T-cell (primary cell): ENCODE measurements around the gene GYG1. TPM values are rescaled to one million over a fixed set of nuclear protein-coding genes. Genes with fewer than 3 reads are reported as not detected.

Experiments used
- ATAC-seq, 4 experiments: fragments of 200-7000 bp in 3 of 4; fragments of 150-1000 bp in 1 of 4; cut with Tn5 transposase; replicated peaks in 1 of 4; 1 replicate in 3 of 4; 2 replicates in 1 of 4; pipeline ENCODE4 v1.10.0; 2021; ENCODE audit warnings: moderate library complexity in 3 of 4, mild to moderate bottlenecking in 2 of 4, moderate number of reproducible peaks in 1 of 4
- CTCF ChIA-PET, 2 donors: fragments of 300-600 bp; sonication (Branson Sonifier 250); formaldehyde crosslinking; loops; one replicate each; lab custom pipeline; 2022; ENCODE audit warnings: antibody characterized with exemption in 2 of 2; lab: Charles Lee
- POLR2A ChIA-PET, 2 donors: fragments of 300-600 bp; sonication (Branson Sonifier 250); formaldehyde crosslinking; loops; one replicate each; lab custom pipeline; 2022; ENCODE audit warnings: antibody characterized with exemption in 2 of 2; lab: Charles Lee
- DNase-seq, 35 experiments: peaks; one replicate each; pipeline versions ENCODE4 v3.0.0 to v3.0.0-alpha.2; 2013 to 2023
- H3K27ac ChIP-seq: one replicate; pipeline ENCODE4 v1.5.1; 2013; ENCODE audit warnings: low read length
- H3K27me3 ChIP-seq, 2 experiments: replicated peaks in 1 of 2; 1 replicate in 1 of 2; 2 replicates in 1 of 2; pipeline versions ENCODE4 v1.6.1 to v1.7.0; 2013; ENCODE audit warnings: low read length in 1 of 2, mixed read lengths in 1 of 2; ENCODE audit not compliant: control insufficient read depth in 2 of 2, insufficient read depth in 2 of 2; ENCODE audit errors: extremely low read depth in 1 of 2
- H3K36me3 ChIP-seq, 2 donors: 1 replicate in 1 of 2; 2 replicates in 1 of 2; pipeline versions ENCODE4 v1.6.1 to v1.7.0; 2013; ENCODE audit warnings: low read length in 1 of 2; ENCODE audit not compliant: control insufficient read depth in 2 of 2, insufficient read depth in 1 of 2; ENCODE audit errors: extremely low read depth in 1 of 2
- H3K4me1 ChIP-seq, 2 experiments: 1 replicate in 1 of 2; 2 replicates in 1 of 2; pipeline versions ENCODE4 v1.6.1 to v1.7.0; 2013; ENCODE audit warnings: low read length in 2 of 2, mixed read lengths in 1 of 2; ENCODE audit not compliant: insufficient read depth in 2 of 2, control insufficient read depth in 1 of 2; ENCODE audit errors: extremely low read depth in 1 of 2
- H3K4me3 ChIP-seq, 2 donors: 1 replicate in 1 of 2; 2 replicates in 1 of 2; pipeline versions ENCODE4 v1.5.1 to v1.7.0; 2013; ENCODE audit warnings: mild to moderate bottlenecking in 2 of 2, low read length in 1 of 2, moderate library complexity in 1 of 2; ENCODE audit not compliant: control insufficient read depth in 1 of 2; ENCODE audit errors: extremely low read depth in 1 of 2
- H3K9me3 ChIP-seq: 2 replicates; pipeline ENCODE4 v1.7.0; 2013
- H3K27ac Mint-ChIP-seq, 2 donors: one replicate each; pipeline ENCODE4 v1.8.0; 2020 to 2021; ENCODE audit warnings: mild to moderate bottlenecking in 2 of 2, mixed read lengths in 2 of 2
- H3K27me3 Mint-ChIP-seq, 2 donors: one replicate each; pipeline ENCODE4 v1.8.0; 2021 to 2022; ENCODE audit warnings: mixed read lengths in 2 of 2
- H3K36me3 Mint-ChIP-seq: one replicate; pipeline ENCODE4 v1.8.0; 2021; ENCODE audit warnings: mixed read lengths
- H3K4me1 Mint-ChIP-seq, 3 donors: one replicate each; pipeline ENCODE4 v1.8.0; 2020 to 2022; ENCODE audit warnings: mixed read lengths in 3 of 3, mild to moderate bottlenecking in 1 of 3
- H3K4me3 Mint-ChIP-seq, 3 donors: one replicate each; pipeline ENCODE4 v1.8.0; 2020 to 2022; ENCODE audit warnings: mild to moderate bottlenecking in 3 of 3, mixed read lengths in 3 of 3, moderate library complexity in 3 of 3
- H3K9me3 Mint-ChIP-seq, 3 donors: one replicate each; pipeline ENCODE4 v1.8.0; 2020 to 2022; ENCODE audit warnings: mixed read lengths in 3 of 3
- WGBS: methylation state at CpG from one replicate; pipeline ENCODE4 v1.1.5; 2013; ENCODE audit warnings: missing lambda C conversion rate; ENCODE audit not compliant: insufficient coverage; 5-methylcytosine and 5-hydroxymethylcytosine counted together
- total RNA-seq, 35 experiments: library from RNA in 6 of 35; stranded (reverse) in 6 of 35; fragments of 120-200 nt in 1 of 35; gene quantifications; one replicate each; pipeline versions ENCODE4 v1.2.1 to v1.2.4 and lab custom pipeline; 2013 to 2026

The GYG1 gene
- total RNA-seq, 5 donors from 2014 or later (not counting 1 experiment from before 2014, with no cell fraction given), result 16.3 to 30.4 (median 25.7) TPM

- Mint-ChIP-seq H3K27me3 (no peaks in the 10 kb centered on the region), H3K4me3 (no peak overlapping the region), H3K9me3 (no peaks in the 10 kb centered on the region), H3K27ac (no peak overlapping the region), H3K36me3 (peaks cover 48% of the 10 kb centered on the region), H3K4me1 (no peaks in the 10 kb centered on the region)
- ATAC-seq (no peak), DNase-seq (no peak)
- no peaks in the 10 kb centered on the region for H3K27me3 ChIP-seq
- ChIA-PET CTCF (interaction anchor here in 1 of 2 donors (0.6 kb wide), 1 partner anchor 106 kb away, joined by 5 read pairs; no protein-coding TSS in a partner anchor), POLR2A (interaction anchor here in 1 of 2 donors (0.6 kb wide), 1 partner anchor 285 kb away, joined by 5 read pairs; no protein-coding TSS in a partner anchor)
- no CpG with 5 or more reads among the region's 2 CpGs for WGBS
- peaks cover 0 to 6% of the 10 kb centered on the region in 2 donors for H3K36me3 ChIP-seq
- no peaks in the 10 kb centered on the region for H3K9me3 ChIP-seq
- no peaks in the 10 kb centered on the region for H3K4me1 ChIP-seq
- no peak overlapping the region for H3K4me3 ChIP-seq
- no peak overlapping the region for H3K27ac ChIP-seq
Observed at GRCh38 chr3:149061776-149062175, 70.4 kb downstream of the GYG1 start.

- WGBS, result 100% methylated on average over 1 of the region's 8 CpGs
- Histone ChIP-seq H3K27me3 (no peaks in the 10 kb centered on the region), H3K27ac (no peak overlapping the region), H3K9me3 (no peaks in the 10 kb centered on the region), H3K4me1 (no peaks in the 10 kb centered on the region), H3K4me3 (no peak overlapping the region), H3K36me3 (peaks cover 0 to 18% of the 10 kb centered on the region in 2 donors)
- Mint-ChIP-seq H3K36me3 (peaks cover 38% of the 10 kb centered on the region), H3K27ac (no peak overlapping the region), H3K27me3 (no peaks in the 10 kb centered on the region), H3K4me3 (no peak overlapping the region), H3K9me3 (no peaks in the 10 kb centered on the region), H3K4me1 (no peaks in the 10 kb centered on the region)
- ChIA-PET CTCF (no interaction called here), POLR2A (no interaction called here)
- DNase-seq (no peak), ATAC-seq (no peak)
Observed at GRCh38 chr3:149067883-149068282, 76.5 kb downstream of the GYG1 start.

Other genes with a start within 250 kb of the GYG1 start
- gene CPB1, start 163.7 kb upstream of the GYG1 start, total RNA-seq, result 1 to 10 TPM in 3 of 5 donors, not detected in 2; 7.4 to 9.2 (median 8.0) TPM
- 1 to 10 TPM in 2 of 5 donors, under 1 TPM in 2, not detected in 1; 0.20 to 2.3 (median 0.75) TPM for gene CPA3, start 126.2 kb upstream of the GYG1 start, total RNA-seq
- 10 to 100 TPM; 12.5 to 25.4 (median 19.1) TPM for gene HLTF, start 95.0 kb downstream of the GYG1 start, total RNA-seq
- 10 to 100 TPM; 18.6 to 28.4 (median 21.5) TPM for gene HPS3, start 138.1 kb downstream of the GYG1 start, total RNA-seq
- 1 to 10 TPM in 1 of 5 donors, under 1 TPM in 2, not detected in 2; 0.69 to 1.9 (median 0.73) TPM for gene CP, start 230.3 kb downstream of the GYG1 start, total RNA-seq